Hippocampal formation (tissue), 2 donors: Measurements from ENCODE around the gene ATP8B2.
"Not testable (repeated sequence)": the region's sequence is repeated elsewhere in the genome, so short reads cannot be mapped to it uniquely, and the experiment has no call there.

Experiments used
- DNase-seq, 2 donors: peaks; one replicate each; lab custom pipeline; 2025; lab: John Stamatoyannopoulos, UW

Gene ATP8B2, protein sequence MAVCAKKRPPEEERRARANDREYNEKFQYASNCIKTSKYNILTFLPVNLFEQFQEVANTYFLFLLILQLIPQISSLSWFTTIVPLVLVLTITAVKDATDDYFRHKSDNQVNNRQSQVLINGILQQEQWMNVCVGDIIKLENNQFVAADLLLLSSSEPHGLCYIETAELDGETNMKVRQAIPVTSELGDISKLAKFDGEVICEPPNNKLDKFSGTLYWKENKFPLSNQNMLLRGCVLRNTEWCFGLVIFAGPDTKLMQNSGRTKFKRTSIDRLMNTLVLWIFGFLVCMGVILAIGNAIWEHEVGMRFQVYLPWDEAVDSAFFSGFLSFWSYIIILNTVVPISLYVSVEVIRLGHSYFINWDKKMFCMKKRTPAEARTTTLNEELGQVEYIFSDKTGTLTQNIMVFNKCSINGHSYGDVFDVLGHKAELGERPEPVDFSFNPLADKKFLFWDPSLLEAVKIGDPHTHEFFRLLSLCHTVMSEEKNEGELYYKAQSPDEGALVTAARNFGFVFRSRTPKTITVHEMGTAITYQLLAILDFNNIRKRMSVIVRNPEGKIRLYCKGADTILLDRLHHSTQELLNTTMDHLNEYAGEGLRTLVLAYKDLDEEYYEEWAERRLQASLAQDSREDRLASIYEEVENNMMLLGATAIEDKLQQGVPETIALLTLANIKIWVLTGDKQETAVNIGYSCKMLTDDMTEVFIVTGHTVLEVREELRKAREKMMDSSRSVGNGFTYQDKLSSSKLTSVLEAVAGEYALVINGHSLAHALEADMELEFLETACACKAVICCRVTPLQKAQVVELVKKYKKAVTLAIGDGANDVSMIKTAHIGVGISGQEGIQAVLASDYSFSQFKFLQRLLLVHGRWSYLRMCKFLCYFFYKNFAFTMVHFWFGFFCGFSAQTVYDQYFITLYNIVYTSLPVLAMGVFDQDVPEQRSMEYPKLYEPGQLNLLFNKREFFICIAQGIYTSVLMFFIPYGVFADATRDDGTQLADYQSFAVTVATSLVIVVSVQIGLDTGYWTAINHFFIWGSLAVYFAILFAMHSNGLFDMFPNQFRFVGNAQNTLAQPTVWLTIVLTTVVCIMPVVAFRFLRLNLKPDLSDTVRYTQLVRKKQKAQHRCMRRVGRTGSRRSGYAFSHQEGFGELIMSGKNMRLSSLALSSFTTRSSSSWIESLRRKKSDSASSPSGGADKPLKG

DNA sequence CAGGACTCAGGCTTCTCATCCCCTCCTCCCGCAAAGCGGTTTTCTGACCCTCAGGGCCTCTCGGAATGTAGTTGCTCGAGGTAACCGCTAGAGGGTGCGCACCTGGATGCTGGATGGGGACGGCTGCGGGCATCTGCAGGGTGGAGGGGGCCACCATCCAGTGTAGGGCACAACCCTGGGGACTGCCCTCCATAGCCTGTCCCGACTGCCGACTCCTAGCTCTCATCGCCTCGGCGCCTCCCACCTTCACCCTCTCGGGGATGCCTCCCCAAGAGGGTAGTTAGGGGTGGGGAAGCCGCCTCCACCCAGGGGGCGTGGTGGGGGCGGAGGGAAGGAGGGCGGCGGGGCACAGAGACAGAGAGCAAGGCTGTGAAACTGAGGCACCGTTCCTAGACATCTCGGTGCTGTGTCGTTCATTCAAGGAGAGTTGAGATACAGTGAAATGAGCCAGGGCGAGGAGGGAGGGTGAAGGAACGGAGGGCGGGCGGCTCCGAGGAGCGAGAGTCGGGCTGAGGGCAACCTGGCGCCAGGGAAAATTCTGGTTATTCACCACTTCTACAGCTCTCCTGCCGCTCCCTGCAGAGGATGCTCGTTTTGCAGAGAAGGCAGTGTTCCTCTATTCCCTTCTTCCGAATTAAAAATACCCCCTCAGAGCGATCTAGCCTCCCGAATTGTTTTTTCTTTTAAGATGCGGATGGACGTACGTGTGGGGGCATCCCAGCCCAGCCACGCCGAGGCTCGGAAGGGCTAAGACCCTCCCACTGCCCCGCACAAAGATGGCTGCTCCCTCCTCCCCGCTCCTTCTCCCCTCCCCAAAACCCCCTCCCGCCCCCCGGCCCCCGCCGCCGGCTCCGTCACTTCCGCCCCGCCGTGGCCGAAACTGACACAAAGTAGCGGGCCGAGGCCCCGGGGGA, at the start of gene ATP8B2:
ATP8B2 (plus strand) TSS at position 857 of the 914 bp plus-strand sequence. CDS start 2,617 bp downstream, outside the sequence.
- DNase-seq: peak; percentile 37 to 68

DNA sequence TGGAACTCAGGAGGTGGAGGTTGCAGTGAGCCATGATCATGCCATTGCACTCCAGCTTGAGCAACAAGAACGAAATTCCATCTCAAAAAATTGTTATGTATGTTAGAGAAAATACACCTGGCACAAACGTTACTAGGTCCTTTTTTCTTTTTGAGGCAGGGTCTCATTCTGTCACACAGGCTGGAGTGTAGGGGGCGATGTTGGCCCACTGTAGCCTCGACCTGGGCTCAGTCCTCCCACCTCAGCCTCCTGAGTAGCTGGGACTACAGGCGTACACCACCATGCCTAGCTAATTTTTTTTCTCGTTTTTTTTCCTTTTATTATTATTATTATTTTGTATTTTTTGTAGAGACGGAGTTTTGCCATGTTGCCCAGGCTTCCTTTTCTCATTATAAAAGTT, 48.5 kb upstream of the ATP8B2 start:
- no peak for DNase-seq

GRCh38 chr1:154287591-154287990, 37.7 kb upstream of the ATP8B2 start:
- not testable (repeated sequence) for DNase-seq

DNA sequence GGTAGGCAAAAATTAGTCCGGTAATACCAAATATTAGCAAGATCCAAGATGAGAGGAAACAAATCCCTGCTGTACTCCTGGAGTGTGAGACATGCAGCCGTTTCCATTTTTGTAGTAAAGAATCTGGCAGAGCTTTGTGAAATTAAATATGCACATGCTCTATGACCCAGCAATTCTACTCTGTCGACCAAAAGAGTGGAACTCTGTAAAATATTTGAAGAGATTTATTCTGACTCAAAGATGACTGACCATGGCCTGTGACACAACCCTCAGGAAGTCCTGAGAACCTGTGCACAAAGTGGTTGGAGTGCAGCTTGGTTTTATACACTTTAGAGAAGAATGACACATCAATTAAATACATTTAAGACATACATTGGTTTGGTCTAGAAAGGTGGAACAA, 36.7 kb upstream of the ATP8B2 start:
- DNase-seq: no peak

GRCh38 chr1:154290921-154291320, 34.4 kb upstream of the ATP8B2 start:
- DNase-seq: no peak

DNA sequence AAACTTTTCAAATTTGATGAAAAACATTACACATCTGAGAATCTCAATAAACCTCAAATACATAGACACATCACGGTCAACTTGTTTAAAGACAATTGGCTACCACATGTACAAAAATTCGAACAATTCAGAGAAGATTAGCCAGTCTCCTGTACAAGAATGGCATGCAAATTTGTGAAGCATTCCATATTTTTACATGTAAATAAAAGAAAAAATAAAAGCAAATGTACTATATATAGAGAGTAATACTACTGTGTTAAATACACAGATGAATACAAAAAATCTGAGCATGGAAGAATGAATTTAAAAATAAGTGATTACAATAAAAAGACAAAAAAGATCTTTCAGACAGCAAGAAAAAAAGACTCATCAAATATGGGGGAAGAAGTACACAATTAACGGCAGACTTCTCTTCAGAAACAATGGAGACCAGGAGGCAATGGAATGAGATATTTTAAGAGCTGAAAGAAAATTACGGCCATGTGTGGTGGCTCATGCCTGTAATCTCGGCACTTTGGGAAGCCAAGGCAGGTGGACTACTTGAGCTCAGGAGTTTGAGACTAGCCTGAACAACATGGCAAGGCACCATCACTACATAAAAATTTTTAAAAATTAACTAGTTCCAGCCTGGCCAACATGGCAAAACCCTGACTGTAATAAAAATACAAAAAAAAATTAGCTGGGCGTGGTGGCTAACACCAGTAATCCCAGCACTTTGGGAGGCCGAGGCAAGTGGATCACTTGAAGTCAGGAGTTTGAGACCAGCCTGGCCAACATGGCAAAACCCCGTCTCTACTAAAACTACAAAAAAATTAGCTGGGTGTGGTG, 29.7 kb upstream of the ATP8B2 start:
- DNase-seq: no peak

DNA sequence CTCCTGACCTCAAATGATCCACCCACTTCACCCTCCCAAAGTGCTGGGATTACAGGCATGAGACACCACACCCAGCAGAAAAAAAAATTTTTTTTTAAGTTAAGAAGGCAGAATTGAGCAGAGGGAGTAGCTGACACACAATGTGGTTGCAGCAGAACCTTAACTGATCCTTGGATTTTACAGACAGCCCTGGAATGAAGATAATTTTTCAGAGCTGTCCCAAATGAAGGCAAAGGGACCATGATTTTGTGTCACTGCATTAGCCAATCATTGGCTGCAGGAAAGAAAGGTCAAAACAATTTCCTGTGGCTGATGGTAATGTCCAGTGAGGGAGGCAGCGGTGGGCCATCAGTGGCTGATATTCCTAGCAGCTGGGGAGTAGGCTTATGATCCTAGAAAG, 23.7 kb upstream of the ATP8B2 start:
- DNase-seq: no peak

- DNase-seq: no peak
Measured at GRCh38 chr1:154304664-154305337, 20.5 kb upstream of the ATP8B2 start.

- DNase-seq: no peak
Measured at GRCh38 chr1:154306151-154306550, 19.2 kb upstream of the ATP8B2 start.

- not testable (repeated sequence) for DNase-seq
Measured at GRCh38 chr1:154307670-154308270, 17.6 kb upstream of the ATP8B2 start.

GRCh38 chr1:154309136-154309535, 16.2 kb upstream of the ATP8B2 start:
- not testable (repeated sequence) for DNase-seq

DNA sequence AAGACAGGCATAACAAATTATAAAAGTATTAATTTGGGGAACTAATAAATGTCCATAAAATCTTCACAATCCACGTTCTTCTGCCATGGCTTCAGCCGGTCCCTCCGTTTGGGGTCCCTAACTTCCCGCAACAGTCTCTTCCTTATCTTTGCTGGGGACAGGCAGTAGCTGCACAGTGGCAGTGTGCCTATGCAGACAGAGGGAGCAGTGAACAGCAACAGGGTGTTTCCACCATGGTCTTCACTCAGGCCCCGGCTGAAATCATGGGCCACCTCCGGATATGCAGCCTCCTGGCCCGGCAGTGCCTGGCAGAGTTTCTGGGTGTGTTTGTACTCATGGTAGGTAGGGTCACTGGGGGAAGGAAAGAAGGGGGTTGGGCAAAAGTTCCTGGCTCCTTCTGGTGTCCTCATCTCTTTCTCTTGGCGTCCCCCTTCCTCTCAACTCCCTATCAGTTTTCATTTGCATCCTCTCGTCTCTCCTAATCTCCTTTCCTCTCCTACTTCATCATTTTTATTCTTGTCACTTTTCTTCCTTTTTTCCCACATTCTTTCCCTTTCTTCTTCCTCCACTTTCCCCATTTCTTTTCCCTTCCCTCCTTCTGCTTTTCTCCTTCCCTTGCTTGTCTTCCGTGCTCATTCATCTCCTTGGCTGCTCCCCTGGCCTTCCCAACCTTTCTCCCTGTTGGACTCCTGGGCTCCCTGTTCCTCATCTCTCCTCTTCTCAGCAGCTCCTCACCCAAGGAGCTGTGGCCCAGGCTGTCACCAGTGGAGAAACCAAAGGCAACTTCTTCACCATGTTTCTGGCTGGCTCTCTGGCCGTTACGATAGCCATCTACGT, 12.9 kb upstream of the ATP8B2 start:
- DNase-seq: not testable (repeated sequence)

DNA sequence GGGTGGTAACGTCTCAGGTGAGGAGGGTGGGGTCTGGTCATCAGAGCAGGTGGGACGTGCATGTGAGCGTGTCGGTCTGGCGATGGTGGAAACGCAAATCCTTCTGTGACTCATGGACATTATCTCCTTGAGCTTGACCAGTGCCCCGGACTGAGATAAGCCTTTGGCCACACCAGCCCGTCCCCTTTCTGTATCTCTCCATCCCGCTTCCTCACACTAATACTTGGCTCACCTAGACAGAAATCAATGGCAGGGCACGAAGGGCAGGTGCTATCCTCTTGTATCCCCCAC, 12.3 kb upstream of the ATP8B2 start:
- DNase-seq: no peak

DNA sequence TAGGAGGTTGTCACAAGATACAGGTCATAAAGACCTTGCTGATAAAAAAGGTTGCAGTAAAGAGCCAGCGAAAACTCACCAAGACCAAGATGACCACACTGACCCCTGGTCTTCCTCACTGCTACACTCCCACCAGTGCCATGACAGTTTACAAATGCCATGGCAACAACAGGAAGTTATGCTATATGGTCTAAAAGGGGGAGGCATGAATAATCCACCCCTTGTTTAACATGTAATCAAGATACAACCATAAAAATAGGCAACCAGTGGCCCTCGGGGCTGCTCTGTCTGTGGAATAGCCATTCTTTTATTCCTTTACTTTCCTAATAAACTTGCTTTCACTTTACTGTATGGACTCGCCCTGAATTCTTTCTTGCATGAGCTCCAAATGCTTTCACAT, 11.1 kb upstream of the ATP8B2 start:
- not testable (repeated sequence) for DNase-seq

DNA sequence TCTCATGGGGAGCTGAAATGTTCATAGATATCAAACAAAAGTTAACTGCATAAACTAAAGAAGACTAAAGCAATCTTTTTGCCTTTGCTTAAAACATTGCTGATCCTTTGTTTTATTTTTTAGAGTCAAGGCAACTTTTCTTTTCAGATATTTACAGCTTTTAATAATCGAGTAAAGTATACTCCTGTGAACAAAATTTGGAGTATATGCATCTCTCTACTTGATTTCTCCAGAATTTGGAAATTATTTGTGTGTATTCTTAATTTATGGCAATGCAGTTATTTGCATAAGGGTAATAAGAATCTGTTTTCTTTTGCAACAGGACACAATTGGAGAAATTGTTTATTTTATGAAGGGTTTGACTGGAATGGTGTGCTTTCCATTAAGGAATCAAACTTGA, 8.6 kb upstream of the ATP8B2 start:
- DNase-seq: no peak

DNA sequence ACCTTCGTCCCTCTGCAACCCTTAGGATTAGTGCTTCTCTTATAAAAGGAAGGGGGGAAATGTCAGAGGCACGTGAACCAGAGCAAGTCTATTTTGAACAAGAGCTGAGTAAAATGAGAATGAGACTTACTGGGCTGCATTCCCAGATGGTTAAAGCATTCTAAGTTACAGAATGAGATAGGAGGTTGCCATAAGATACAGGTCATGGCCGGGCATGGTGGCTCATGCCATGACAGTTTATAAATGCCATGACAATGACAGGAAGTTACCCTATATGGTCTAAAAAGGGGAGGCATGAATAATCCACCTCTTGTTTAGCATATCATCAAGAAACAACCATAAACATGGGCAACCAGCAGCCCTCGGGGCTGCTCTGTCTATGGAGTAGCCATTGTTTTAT, 6.9 kb upstream of the ATP8B2 start:
- DNase-seq: no peak

DNA sequence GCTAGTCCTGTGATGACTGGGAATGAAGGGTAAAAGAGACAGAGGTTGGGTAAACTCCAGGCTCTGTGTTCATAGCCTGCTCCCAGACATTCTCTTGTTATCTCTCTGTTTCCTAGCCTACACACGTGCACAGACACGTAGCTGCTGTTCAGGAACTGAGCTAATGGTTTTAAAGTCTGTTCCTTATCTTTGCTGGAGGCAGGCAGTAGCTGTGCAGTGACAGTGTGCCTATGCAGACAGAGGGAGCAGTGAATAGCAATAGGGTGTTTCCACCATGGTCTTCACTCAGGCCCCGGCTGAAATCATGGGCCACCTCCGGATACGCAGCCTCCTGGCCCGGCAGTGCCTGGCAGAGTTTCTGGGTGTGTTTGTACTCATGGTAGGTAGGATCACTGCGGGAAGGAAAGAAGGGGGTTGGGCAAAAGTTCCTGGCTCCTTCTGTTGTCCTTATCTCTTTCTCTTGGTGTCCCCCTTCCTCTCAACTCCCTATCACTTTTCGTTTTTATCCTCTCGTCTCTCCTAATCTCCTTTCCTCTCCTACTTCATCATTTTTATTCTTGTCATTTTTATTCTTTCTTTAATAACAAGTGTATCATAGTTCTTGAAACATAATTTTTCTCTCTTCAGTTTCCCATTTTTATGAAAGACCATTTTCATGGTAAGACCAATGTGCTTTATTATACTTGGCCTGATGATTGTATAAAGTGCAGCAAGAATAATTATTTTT, 4.3 kb upstream of the ATP8B2 start, which contains the start of gene AQP10:
AQP10 (plus strand) TSS at position 212 of the 727 bp plus-strand sequence; CDS start at position 275, 63 bp downstream.
- no peak for DNase-seq

- DNase-seq: not testable (repeated sequence)
Measured at GRCh38 chr1:154321609-154321934, 3.8 kb upstream of the ATP8B2 start.
